C4-2B (cell line): Measurements from ENCODE around the gene EXOC1.

ENCODE experiments used
- H3K27ac ChIP-seq: fragments of 450-650 bp; 2 replicates; pipeline ENCODE4 v1.5.1; 2017
- ZFX ChIP-seq: fragments of 450-650 bp; IDR thresholded peaks from 2 replicates; pipeline ENCODE4 v1.6.1; 2017
- TF ChIP-seq, protein P1 (sequence below): fragments of 450-650 bp; conservative IDR thresholded peaks from 2 replicates; pipeline ENCODE4 v1.5.1; 2017; ENCODE audit warnings: mild to moderate bottlenecking

EXOC1 gene

DNA sequence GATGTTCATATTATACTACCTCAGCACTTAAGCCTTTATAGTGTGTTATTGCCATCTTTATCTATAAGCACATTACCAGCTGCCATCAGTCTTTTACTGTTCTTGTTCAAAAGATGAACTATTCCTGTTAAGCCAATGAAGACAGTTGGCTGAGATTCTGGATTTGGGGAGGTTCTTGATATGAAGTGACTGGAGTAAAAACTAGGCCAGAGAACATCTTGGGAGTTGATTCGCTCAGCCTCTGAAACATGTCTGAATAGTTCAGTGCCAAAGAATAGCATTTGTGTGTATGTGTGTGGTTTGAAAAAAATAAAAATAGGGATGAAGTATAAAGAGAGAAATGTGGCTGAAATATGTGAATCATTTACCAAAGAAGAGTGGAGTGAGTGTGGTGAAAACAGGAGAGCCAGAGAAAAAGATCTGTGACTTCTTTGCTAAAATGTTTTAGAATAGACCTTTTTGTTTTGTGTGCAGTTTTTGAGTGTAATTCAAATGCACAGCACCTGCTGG is 15.2 kb downstream of the EXOC1 start:
- H3K27ac ChIP-seq: no peak overlapping the region
- no peak for TF ChIP-seq ZFX
- TF ChIP-seq, protein P1, sequence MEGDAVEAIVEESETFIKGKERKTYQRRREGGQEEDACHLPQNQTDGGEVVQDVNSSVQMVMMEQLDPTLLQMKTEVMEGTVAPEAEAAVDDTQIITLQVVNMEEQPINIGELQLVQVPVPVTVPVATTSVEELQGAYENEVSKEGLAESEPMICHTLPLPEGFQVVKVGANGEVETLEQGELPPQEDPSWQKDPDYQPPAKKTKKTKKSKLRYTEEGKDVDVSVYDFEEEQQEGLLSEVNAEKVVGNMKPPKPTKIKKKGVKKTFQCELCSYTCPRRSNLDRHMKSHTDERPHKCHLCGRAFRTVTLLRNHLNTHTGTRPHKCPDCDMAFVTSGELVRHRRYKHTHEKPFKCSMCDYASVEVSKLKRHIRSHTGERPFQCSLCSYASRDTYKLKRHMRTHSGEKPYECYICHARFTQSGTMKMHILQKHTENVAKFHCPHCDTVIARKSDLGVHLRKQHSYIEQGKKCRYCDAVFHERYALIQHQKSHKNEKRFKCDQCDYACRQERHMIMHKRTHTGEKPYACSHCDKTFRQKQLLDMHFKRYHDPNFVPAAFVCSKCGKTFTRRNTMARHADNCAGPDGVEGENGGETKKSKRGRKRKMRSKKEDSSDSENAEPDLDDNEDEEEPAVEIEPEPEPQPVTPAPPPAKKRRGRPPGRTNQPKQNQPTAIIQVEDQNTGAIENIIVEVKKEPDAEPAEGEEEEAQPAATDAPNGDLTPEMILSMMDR: no peak

- no peak overlapping the region for H3K27ac ChIP-seq
- TF ChIP-seq, protein P1: no peak
- TF ChIP-seq ZFX: no peak
Measured at GRCh38 chr4:55871299-55871800, 17.9 kb downstream of the EXOC1 start.

GRCh38 chr4:55874831-55875230 is 21.4 kb downstream of the EXOC1 start:
- H3K27ac ChIP-seq: no peak overlapping the region
- TF ChIP-seq ZFX: no peak
- TF ChIP-seq, protein P1: no peak

DNA sequence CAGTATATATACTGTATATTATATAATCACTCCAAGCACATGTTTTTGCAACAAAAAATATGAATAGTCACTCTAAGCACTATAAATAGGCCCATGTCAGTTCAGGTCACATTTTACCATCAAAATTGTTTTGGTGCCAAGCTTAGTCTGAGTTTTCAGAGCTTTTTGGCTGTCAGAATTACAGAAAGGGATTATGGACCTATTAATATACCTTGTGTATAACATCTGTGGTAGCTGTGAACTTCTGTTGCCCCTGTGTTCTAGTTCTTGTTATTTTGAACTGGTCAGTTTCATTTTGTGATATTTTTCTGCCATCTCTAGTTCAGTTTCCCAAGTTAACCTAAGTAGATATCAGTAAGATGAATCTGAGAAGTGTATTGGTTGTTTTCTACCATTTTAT is 22.9 kb downstream of the EXOC1 start:
- no peak overlapping the region for H3K27ac ChIP-seq
- TF ChIP-seq, protein P1: no peak
- TF ChIP-seq ZFX: no peak

DNA sequence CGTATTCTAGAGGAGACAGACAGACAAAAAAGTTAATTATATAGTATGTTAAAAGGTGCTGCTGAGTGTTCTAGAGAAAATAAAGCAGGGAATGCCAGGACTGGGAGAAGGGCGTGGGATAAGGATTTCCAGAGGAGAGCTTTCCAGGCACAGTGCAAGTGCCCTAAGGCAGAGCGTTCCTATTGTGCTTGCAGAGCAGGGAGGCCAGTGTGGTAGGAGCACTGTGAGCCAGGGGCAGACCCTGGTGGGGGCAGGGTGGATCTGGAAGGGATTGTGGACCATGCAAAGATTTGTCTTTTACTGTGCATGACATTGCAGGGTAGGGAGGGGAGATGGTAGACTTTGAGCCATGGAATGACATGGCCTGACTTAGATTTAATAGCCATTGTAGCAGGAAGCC is 25.8 kb downstream of the EXOC1 start:
- TF ChIP-seq, protein P1: no peak
- no peak for TF ChIP-seq ZFX
- H3K27ac ChIP-seq: no peak overlapping the region

GRCh38 chr4:55880652-55881280 is 27.3 kb downstream of the EXOC1 start:
- H3K27ac ChIP-seq: no peak overlapping the region
- TF ChIP-seq, protein P1: no peak
- no peak for TF ChIP-seq ZFX

DNA sequence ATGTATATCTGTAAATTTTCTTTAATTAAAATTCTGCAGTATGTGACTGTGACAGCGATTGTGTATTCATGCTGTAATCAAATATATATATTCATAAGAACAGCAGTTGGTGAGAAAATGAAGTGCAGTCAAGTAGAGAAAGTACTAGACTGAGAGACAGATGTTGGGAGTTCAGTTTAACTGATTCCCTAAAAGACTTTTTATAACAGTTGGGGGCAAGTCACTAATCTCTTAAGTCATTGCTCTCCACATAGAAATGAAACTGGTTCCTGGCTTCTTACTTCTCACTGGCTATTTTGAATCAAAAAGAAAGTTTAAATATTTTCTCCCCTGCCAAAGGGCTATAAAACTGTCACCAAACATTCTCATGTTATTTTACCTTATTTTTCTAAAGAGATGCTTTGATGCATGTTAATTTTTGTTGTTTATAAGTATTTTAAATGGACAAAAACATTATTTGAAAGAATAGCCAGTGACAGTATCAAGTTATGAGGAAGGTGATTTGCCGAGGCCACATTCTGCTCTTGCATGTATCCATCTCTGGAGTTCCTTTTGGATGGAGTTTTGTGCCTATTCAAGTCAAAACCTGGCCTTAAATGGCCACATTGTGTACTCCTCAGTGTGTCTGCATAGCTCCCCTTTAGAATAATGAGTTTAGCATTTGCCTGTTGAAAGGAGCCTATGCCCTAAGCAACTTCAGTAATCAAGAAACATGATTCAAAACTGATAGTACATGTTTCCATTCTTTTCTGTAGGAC is 30.8 kb downstream of the EXOC1 start:
- TF ChIP-seq, protein P1: no peak
- TF ChIP-seq ZFX: no peak
- H3K27ac ChIP-seq: no peak overlapping the region
